SK-N-SH (cell line): ENCODE measurements around the gene ACTN4. TPM values are rescaled to one million over a fixed set of nuclear protein-coding genes. Genes with fewer than 3 reads are reported as not detected.

ENCODE experiments used
- CTCF ChIA-PET: fragments of 300-600, 350-600 bp; formaldehyde crosslinking; extraction: SDS; loops from one replicate; lab custom pipeline; 2021; lab: Yijun Ruan, JAX
- POLR2A ChIA-PET: fragments of 350-600 bp; sonication (Branson Sonifier 250); formaldehyde crosslinking; extraction: SDS; loops from one replicate; lab custom pipeline; 2020; ENCODE audit warnings: antibody characterized with exemption, inconsistent platforms; lab: Yijun Ruan, JAX
- DNase-seq: peaks from one replicate; pipeline ENCODE4 v3.0.0; 2012
- H2AFZ ChIP-seq: fragments of 200-600 bp; sonication (generic); 2 replicates; pipeline ENCODE4 v1.8.1; 2016; ENCODE audit warnings: antibody characterized with exemption, mild to moderate bottlenecking, low read depth
- H3F3A ChIP-seq: fragments of 200-600 bp; sonication (generic); replicated peaks from 2 replicates; pipeline ENCODE3; 2016; ENCODE audit warnings: antibody characterized with exemption, mild to moderate bottlenecking; ENCODE audit not compliant: insufficient read depth
- H3K27ac ChIP-seq, 2 experiments: fragments of 200-500 bp in 1 of 2; fragments of 200-600 bp in 1 of 2; sonication (Bioruptor generic) in 1 of 2; sonication (generic), shearing (Covaris generic) in 1 of 2; 2 replicates each; pipeline versions ENCODE4 v1.5.1 to v1.6.1; 2014 to 2016; ENCODE audit warnings: low read depth in 2 of 2, inconsistent platforms in 1 of 2, low read length in 1 of 2, mild to moderate bottlenecking in 1 of 2, mixed read lengths in 1 of 2
- H3K27me3 ChIP-seq: fragments of 200-600 bp; sonication (generic), shearing (Covaris generic); 2 replicates; pipeline ENCODE4 v1.6.1; 2016; ENCODE audit warnings: mixed run types; ENCODE audit not compliant: insufficient read depth
- H3K36me3 ChIP-seq, 2 experiments: fragments of 200-500 bp in 1 of 2; fragments of 200-600 bp in 1 of 2; sonication (Bioruptor generic) in 1 of 2; sonication (generic) in 1 of 2; replicated peaks in 1 of 2; 2 replicates each; pipeline versions ENCODE3 to v1.5.1; 2014 to 2016; ENCODE audit warnings: low read length in 1 of 2, mild to moderate bottlenecking in 1 of 2; ENCODE audit not compliant: insufficient read depth in 2 of 2, control insufficient read depth in 1 of 2
- H3K4me1 ChIP-seq, 2 experiments: fragments of 200-500 bp in 1 of 2; fragments of 200-600 bp in 1 of 2; sonication (Bioruptor generic) in 1 of 2; sonication (generic), shearing (Covaris generic) in 1 of 2; 2 replicates each; pipeline versions ENCODE4 v1.5.1 to v1.6.1; 2014 to 2016; ENCODE audit warnings: low read depth in 1 of 2, low read length in 1 of 2, mixed run types in 1 of 2; ENCODE audit not compliant: insufficient read depth in 2 of 2, control insufficient read depth in 1 of 2
- H3K4me2 ChIP-seq: fragments of 200-600 bp; sonication (generic), shearing (Covaris generic); 2 replicates; pipeline ENCODE4 v1.6.1; 2017; ENCODE audit warnings: mixed run types
- H3K4me3 ChIP-seq, 2 experiments: fragments of 200-500 bp in 1 of 2; fragments of 200-600 bp in 1 of 2; sonication (Bioruptor generic) in 1 of 2; sonication (generic), shearing (Covaris generic) in 1 of 2; 2 replicates each; pipeline versions ENCODE4 v1.5.1 to v1.8.1; 2014 to 2016; ENCODE audit warnings: low read depth in 2 of 2, inconsistent platforms in 1 of 2, low read length in 1 of 2, mild to moderate bottlenecking in 1 of 2, mixed read lengths in 1 of 2, moderate library complexity in 1 of 2
- H3K79me2 ChIP-seq: fragments of 200-600 bp; sonication (generic); 2 replicates; pipeline ENCODE4 v1.8.1; 2017; ENCODE audit warnings: mild to moderate bottlenecking; ENCODE audit not compliant: insufficient read depth
- H3K9ac ChIP-seq: fragments of 200-600 bp; sonication (generic); 2 replicates; pipeline ENCODE4 v1.6.1; 2017; ENCODE audit warnings: mixed run types
- H3K9me2 ChIP-seq: fragments of 200-600 bp; sonication (generic); 2 replicates; pipeline ENCODE4 v1.6.1; 2017; ENCODE audit warnings: mixed run types
- H3K9me3 ChIP-seq: fragments of 200-600 bp; sonication (generic); 2 replicates; pipeline ENCODE4 v1.6.1; 2017; ENCODE audit warnings: mixed run types, mild to moderate bottlenecking, moderate library complexity
- H4K20me1 ChIP-seq: fragments of 200-600 bp; sonication (generic); 2 replicates; pipeline ENCODE4 v1.6.1; 2017; ENCODE audit warnings: mild to moderate bottlenecking, mixed run types; ENCODE audit not compliant: insufficient read depth
- CHD2 ChIP-seq: fragments of 150-350 bp; IDR thresholded peaks from 2 replicates; pipeline ENCODE4 v1.6.1; 2018; ENCODE audit warnings: low read length; ENCODE audit not compliant: partially characterized antibody
- EP300 ChIP-seq, 2 experiments: IDR thresholded peaks; 2 replicates each; pipeline versions ENCODE4 v1.4.0 to v1.6.1; 2012; ENCODE audit warnings: borderline replicate concordance in 1 of 2, low read depth in 1 of 2, low read length in 1 of 2
- FOSL2 ChIP-seq: IDR thresholded peaks from 2 replicates; pipeline ENCODE4 v1.4.0; 2012; ENCODE audit warnings: low read depth, mild to moderate bottlenecking, moderate library complexity, borderline replicate concordance
- FOXJ3 ChIP-seq: sonication (generic); formaldehyde crosslinking; IDR thresholded peaks from 2 replicates; pipeline ENCODE4 v1.5.1; 2020; ENCODE audit warnings: mild to moderate bottlenecking, missing genetic modification reagents
- FOXM1 ChIP-seq: IDR thresholded peaks from 2 replicates; pipeline ENCODE4 v1.4.0; 2012; ENCODE audit warnings: low read depth, mild to moderate bottlenecking
- GABPA ChIP-seq: IDR thresholded peaks from 2 replicates; pipeline ENCODE4 v1.4.0; 2012; ENCODE audit warnings: low read depth, mild to moderate bottlenecking
- GATA2 ChIP-seq: sonication (generic); formaldehyde crosslinking; IDR thresholded peaks from 2 replicates; pipeline ENCODE4 v1.5.0; 2020; ENCODE audit warnings: mild to moderate bottlenecking, missing genetic modification reagents
- IRF3 ChIP-seq: fragments of 150-350 bp; IDR thresholded peaks from 2 replicates; pipeline ENCODE4 v1.6.1; 2016; ENCODE audit warnings: mild to moderate bottlenecking, low read depth, low read length
- MAX ChIP-seq: IDR thresholded peaks from 2 replicates; pipeline ENCODE4 v1.4.0; 2012; ENCODE audit warnings: low read depth
- MEF2A ChIP-seq: IDR thresholded peaks from 2 replicates; pipeline ENCODE4 v1.4.0; 2012; ENCODE audit warnings: low read depth, borderline replicate concordance
- MXI1 ChIP-seq: IDR thresholded peaks from 2 replicates; pipeline ENCODE4 v1.6.1; 2012; ENCODE audit warnings: mild to moderate bottlenecking, low read depth, low read length, improper control_type of control experiment
- NFIC ChIP-seq: IDR thresholded peaks from 2 replicates; pipeline ENCODE4 v1.4.0; 2012; ENCODE audit warnings: borderline replicate concordance
- NRF1 ChIP-seq: IDR thresholded peaks from 2 replicates; pipeline ENCODE4 v1.6.1; 2012; ENCODE audit warnings: low read depth, mild to moderate bottlenecking, low read length
- POLR2AphosphoS5 ChIP-seq: IDR thresholded peaks from 2 replicates; pipeline ENCODE4 v1.6.1; 2012; ENCODE audit warnings: low read depth, low read length
- RCOR1 ChIP-seq: fragments of 150-350 bp; IDR thresholded peaks from 2 replicates; pipeline ENCODE4 v1.6.1; 2017; ENCODE audit warnings: antibody characterized with exemption, low read length
- RXRA ChIP-seq: IDR thresholded peaks from 2 replicates; pipeline ENCODE4 v1.4.0; 2012; ENCODE audit warnings: low read depth, mild to moderate bottlenecking, borderline replicate concordance
- SIN3A ChIP-seq: IDR thresholded peaks from 2 replicates; pipeline ENCODE4 v1.6.1; 2012; ENCODE audit warnings: low read depth, mild to moderate bottlenecking, low read length, moderate library complexity, borderline replicate concordance
- ZBTB33 ChIP-seq: IDR thresholded peaks from 2 replicates; pipeline ENCODE4 v1.4.0; 2012; ENCODE audit warnings: low read depth, borderline replicate concordance
- WGBS: methylation state at CpG from one replicate; pipeline ENCODE4 v1.1.6; 2017; ENCODE audit warnings: low lambda C conversion rate; 5-methylcytosine and 5-hydroxymethylcytosine counted together
- polyA plus RNA-seq, 3 experiments: library from polyadenylated mRNA; depleted of rRNA; stranded (reverse); fragments of >200 nt; gene quantifications; 2 replicates each; pipeline ENCODE4 v1.2.3, GENCODE V29; 2012

ACTN4 gene
- polyA plus RNA-seq, 1 of the 3 experiments (the other 2 are of a cell fraction) = 598 TPM

- Histone ChIP-seq H3F3A (no peaks in the 10 kb centered on the region), H3K4me2 (no peak within 1 kb of the TSS), H3K9me2 (no peaks in the 10 kb centered on the region), H3K27me3 (no peaks in the 10 kb centered on the region), H3K36me3 (no peaks in the 10 kb centered on the region), H3K9me3 (no peaks in the 10 kb centered on the region), H3K79me2 (no peaks in the 10 kb centered on the region), H2AFZ (no peak within 1 kb of the TSS), H3K4me1 (no peaks in the 10 kb centered on the region), H4K20me1 (no peaks in the 10 kb centered on the region), H3K4me3 (no peak within 1 kb of the TSS), H3K27ac (no peak within 1 kb of the TSS), H3K9ac (no peak within 1 kb of the TSS)
- no peak for TF ChIP-seq ZBTB33
- TF ChIP-seq CHD2 = no peak
- no peak for TF ChIP-seq SIN3A
- no peak for TF ChIP-seq EP300 (IDR thresholded peaks at IDR 0.05; ENCODE audit: borderline replicate concordance in 1 of 2, low read depth in 1 of 2, low read length in 1 of 2)
- TF ChIP-seq NFIC = no peak
- TF ChIP-seq GATA2 = no peak
- TF ChIP-seq RCOR1 = no peak
- TF ChIP-seq IRF3 = no peak
- TF ChIP-seq GABPA = no peak
- no peak for TF ChIP-seq FOXJ3
- TF ChIP-seq NRF1 = no peak
- no peak for TF ChIP-seq RXRA
- TF ChIP-seq MAX = no peak
- no peak for TF ChIP-seq FOSL2
- TF ChIP-seq FOXM1 = no peak
- TF ChIP-seq MXI1 = no peak
- no peak for TF ChIP-seq POLR2AphosphoS5
- no peak for TF ChIP-seq MEF2A
- CTCF ChIA-PET = no interaction called here
- 82% methylated on average over 9 of the region's 14 CpGs for WGBS
- POLR2A ChIA-PET = interaction anchor here (0.6 kb wide), 1 partner anchor 39 kb away, joined by 3 read pairs; no protein-coding TSS in a partner anchor
- DNase-seq = no peak
These were observed 126.2 kb downstream of the ACTN4 start, which contains the start of gene LGALS7 for GRCh38 chr19:38773469-38774177. Gene LGALS7, minus strand, starts transcription at chr19:38773517. Its CDS starts 25 bp downstream, at chr19:38773492.
